ENCODE data around the gene GTF3A.

DNA sequence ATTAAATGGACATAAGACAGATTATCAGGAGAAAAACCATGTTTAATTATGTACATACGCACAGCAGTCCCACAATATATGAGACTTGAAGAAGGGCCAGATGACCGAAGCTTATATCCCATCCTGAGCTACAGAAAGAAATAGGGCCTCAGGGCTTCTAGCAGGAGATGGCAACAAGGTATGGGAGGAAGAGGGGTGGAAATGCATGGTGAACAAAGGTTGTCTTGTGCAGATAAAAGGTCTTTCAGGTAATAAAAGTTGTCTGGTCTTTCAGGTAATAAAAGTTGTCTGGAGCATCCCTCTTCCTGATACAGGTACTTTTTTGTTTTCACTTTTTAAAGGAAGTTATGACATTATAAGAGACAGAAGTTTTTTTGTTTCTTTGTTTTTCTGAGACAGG is 15.4 kb upstream of the GTF3A start:
- TF ChIP-seq CTCF (IDR thresholded peaks at IDR 0.05) (no peak), POLR2A (IDR thresholded peaks at IDR 0.05) (no peak)

Measured in right lobe of liver (tissue), 4 donors.